ENCODE data around the gene SLC16A1. TPM values are rescaled to one million over a fixed set of nuclear protein-coding genes. Genes with fewer than 3 reads are reported as not detected.
A peak's percentile ranks its signal among the peaks of the same experiment; 100 is the strongest.

The SLC16A1 gene
- total and polyA plus RNA-seq, 5 donors from 2014 or later, result 21.1 to 62.7 (median 31.9) TPM

DNA sequence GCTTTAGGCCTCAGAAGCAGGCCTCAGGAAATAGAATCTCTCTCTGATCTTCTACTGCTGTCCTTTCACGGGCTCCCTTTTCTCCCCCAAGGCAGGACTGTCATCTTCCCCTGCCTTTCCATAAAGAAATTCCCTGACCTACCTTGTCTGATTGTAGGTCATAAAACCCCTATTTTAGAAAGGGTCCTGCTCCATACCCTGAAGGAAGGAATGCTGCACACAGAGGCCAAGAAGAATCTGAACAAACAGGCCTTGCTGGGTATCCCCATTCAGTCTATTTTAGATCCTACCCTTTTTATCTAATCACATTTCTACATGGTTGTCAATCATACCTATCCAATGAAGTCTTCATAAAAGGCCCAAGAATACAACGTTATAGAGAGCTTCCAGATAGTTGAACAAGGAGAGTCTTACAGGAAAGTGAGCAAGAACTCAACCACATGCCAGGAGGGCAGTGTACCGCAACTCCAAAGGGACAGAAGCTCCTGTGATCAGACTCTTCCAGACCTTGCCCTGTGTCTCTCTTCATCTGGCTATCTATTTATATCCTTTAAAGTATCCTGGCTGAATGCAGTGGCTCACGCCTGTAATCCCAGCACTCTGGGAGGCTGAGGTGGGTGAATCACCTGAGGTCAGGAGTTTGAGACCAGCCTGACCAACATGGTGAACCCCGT is 93.1 kb downstream of the SLC16A1 start:
- H3K4me1 ChIP-seq (ENCODE audit: control insufficient read depth, insufficient read depth, low read length, poor library complexity, severe bottlenecking), result peaks cover 3% of the 10 kb centered on the region
- no peak for ATAC-seq (ENCODE audit: low read depth in 2 of 2)
- H3K27me3 ChIP-seq (ENCODE audit: control insufficient read depth, insufficient read depth, low read length), result no peaks in the 10 kb centered on the region
- no peaks in the 10 kb centered on the region for H3K9me3 Mint-ChIP-seq
- no peak overlapping the region for H3K27ac ChIP-seq (ENCODE audit: insufficient read depth, low read length, poor library complexity, severe bottlenecking)
- H3K4me3 ChIP-seq (ENCODE audit: low read depth, low read length), result no peak overlapping the region
- DNase-seq, result no peak
- peaks cover 0 to 11% (median 2%) of the 10 kb centered on the region in 4 donors for H3K4me1 Mint-ChIP-seq
- H3K27me3 Mint-ChIP-seq, result no peaks in the 10 kb centered on the region
- H3K36me3 Mint-ChIP-seq, result no peaks in the 10 kb centered on the region
- H3K27ac Mint-ChIP-seq, result peak overlapping the region in 1 of 3 donors; percentile 10
- H3K36me3 ChIP-seq (ENCODE audit: control insufficient read depth, insufficient read depth, low read length), result no peaks in the 10 kb centered on the region
- no peaks in the 10 kb centered on the region for H3K9me3 ChIP-seq (ENCODE audit: control insufficient read depth in 2 of 2, low read length in 2 of 2)
- no peak overlapping the region for H3K4me3 Mint-ChIP-seq

Other genes with a start within 250 kb of the SLC16A1 start
- gene RHOC, start 249.1 kb downstream of the SLC16A1 start, total RNA-seq, result 17.4 TPM
- gene RHOC, start 249.1 kb downstream of the SLC16A1 start, polyA plus RNA-seq, result 10 to 100 TPM; 20.1 to 34.1 (median 28.9) TPM
- gene PPM1J, start 240.9 kb downstream of the SLC16A1 start, total RNA-seq, result not detected
- gene PPM1J, start 240.9 kb downstream of the SLC16A1 start, polyA plus RNA-seq, result not detected
- 31.1 TPM for gene LRIG2, start 117.0 kb upstream of the SLC16A1 start, total RNA-seq
- gene LRIG2, start 117.0 kb upstream of the SLC16A1 start, polyA plus RNA-seq, result 1 to 10 TPM; 2.4 to 6.5 (median 4.5) TPM

All from CD4-positive, CD25-positive, alpha-beta regulatory T cell (primary cell).